ENCODE results near the gene MFRP.

The MFRP gene

GRCh38 chr11:119316729-119317591 is 29.5 kb downstream of the MFRP start, which contains the start of gene MCAM:
Gene MCAM, minus strand, starts transcription at chr11:119317130. Its CDS starts 29 bp downstream, at chr11:119317101.
- no peak for DNase-seq

- peak; percentile 45 for DNase-seq
These were observed 30.3 kb downstream of the MFRP start for GRCh38 chr11:119316016-119316728.

DNA sequence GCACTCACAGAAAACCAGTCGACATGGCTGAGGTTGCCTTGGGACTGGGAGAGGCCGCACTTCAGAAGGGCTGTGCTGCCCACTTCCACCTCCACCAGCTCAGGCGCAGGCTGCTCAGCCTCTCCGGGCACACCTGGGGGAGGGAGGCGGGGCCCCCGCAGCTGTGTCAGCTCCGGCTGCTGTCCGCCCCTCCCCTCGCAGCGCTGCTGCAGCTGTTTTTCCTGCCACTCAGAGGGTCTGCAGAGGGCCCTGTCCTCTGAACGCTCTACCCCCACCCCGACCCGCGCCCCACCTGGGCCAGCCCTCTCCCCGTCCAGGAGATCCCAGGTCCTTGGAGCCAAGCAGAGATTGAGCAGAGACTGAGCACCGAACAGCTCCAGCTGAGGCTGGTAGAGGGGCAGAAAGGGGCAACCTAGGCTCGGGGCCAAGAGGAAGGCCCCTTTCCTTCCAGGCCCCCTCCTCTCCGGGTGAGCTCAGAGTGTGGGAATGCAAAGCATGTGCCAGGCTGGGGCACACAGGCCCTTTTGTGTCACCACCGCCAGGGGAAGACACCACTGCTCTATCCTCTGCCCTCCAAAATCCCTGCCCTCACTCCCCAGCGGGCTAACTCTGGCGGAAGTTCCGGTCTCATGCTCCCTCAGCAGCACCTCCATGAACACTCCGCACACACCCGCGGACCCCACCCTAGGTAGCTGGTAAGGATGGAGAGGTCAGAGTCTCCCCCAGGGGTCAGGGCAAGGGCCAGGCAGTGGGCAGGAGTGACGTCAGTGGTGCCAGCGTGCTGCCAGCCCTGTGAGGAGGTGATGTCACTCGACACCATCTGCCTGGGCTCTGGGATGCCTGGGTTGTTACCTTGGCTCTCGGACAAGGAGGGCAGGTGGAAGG is 31.1 kb downstream of the MFRP start:
- DNase-seq, result no peak

GRCh38 chr11:119314726-119315125 is 31.8 kb downstream of the MFRP start:
- no peak for DNase-seq

DNA sequence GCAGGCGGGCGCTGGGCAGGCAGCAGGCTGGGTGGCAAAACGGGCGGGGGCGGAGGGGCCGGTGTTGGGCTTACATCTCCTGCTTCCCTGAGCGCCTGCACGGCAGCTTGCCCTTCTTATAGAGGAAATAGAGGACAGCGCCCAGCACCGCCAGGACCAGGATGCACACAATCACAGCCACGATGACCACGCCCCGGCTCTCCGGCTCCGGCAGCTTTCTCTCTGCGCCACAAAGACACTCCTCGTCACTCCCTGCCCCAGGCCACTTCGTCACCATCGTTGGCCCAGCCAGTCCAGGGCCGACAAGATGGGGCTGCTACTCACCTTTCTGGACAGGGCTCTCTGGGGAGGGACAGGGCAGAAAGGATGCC is 35.8 kb downstream of the MFRP start:
- no peak for DNase-seq

GRCh38 chr11:119309953-119310681 is 36.4 kb downstream of the MFRP start:
- no peak for DNase-seq

DNA sequence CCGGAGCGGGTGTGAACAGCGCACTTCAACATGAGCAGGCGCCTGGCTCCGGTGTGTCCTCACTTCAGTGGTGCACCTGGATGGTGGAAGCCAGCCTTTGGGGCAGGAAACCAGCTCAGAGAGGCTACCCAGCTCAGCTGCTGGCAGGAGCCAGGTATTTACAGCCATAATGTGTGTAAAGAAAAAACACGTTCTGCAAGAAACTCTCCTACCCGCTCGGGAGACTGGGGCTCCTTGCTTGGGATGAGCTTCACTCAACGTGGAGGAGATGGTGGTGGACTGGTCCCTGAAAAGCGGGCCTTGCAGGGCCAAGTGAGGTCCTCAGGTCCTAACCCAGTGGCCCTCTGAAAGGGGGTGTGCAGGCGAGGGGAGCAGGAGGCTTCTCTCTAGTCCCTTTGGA is 37.1 kb downstream of the MFRP start:
- no peak for DNase-seq

DNA sequence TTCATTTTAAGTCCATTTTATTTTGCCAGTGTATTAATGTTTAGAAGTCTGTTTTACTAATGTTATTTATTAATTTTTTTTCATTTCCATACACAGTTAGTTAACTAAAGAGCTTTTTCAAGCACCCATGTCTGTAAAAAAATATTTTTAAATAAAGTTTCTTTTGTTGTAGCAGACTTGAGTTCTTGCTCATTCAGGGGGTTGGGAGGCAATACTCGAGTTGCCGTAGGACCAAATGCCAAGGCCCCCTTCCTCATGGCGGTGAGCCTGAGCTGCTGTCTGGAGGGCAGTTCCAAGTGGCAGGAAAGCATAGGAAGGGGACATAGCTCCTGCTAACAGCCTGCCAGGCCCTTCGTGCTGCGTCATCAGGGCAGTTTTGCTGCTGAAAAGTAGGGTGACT is 38.5 kb downstream of the MFRP start:
- no peak for DNase-seq

- DNase-seq, result no peak
These were observed 39.3 kb downstream of the MFRP start for GRCh38 chr11:119307219-119307618.

DNA sequence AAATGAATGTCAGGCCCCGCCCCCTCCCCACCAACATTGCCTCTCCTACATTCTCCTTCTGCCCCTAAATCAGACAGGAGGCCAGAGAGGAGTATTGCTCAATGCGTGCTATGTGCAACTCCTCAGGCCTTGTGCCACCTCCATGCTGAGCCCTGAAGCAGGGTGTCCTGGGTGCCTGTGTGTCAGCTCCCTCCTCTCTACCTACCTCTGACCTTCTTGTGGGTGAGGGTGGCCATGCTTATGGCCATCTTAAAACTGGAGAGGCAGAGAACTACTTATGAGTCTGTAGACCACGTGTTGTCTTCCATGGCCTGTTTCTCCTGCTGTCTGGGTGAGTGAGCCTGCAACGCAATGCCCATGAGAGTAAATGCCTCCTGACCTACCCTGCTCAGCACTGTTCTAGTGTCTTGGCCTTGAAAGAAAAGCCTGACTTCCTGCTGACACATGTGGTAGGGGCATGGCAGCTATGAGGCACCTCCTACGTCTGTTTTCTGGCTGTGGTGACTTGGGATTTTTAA is 40.1 kb downstream of the MFRP start:
- DNase-seq, result no peak

- no peak for DNase-seq
These were observed 40.7 kb downstream of the MFRP start for GRCh38 chr11:119305556-119306372.

GRCh38 chr11:119303227-119303718 is 43.2 kb downstream of the MFRP start:
- no peak for DNase-seq

- no peak for DNase-seq
These were observed 46.1 kb downstream of the MFRP start for GRCh38 chr11:119300198-119300964.

- DNase-seq, result no peak
These were observed 47.1 kb downstream of the MFRP start for GRCh38 chr11:119299416-119299815.

DNA sequence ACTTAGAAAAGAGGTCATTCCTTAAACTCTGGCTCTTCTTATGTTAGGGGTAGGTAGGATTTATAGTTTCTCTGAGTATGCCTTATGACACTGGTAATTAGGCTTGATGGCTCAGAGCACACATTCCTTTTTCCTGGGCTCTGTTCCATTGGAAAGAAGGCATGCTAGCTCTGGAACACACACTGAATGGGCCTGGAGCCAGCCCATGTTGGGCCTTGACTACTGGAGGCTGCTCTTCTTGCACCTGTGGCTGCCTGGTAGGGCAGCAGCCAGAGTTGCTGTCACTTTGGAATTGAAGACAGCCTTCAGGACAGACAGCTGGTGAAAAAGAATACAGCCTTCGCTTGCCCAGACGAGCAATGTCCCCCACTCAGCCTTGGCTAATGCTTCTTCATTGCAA is 47.8 kb downstream of the MFRP start:
- no peak for DNase-seq

- no peak for DNase-seq
These were observed 48.6 kb downstream of the MFRP start for GRCh38 chr11:119297938-119298337.

GRCh38 chr11:119295178-119295577 is 51.3 kb downstream of the MFRP start:
- no peak for DNase-seq

GRCh38 chr11:119293461-119293860 is 53.0 kb downstream of the MFRP start:
- no peak for DNase-seq

GRCh38 chr11:119290894-119291497 is 55.5 kb downstream of the MFRP start:
- no peak for DNase-seq
